HL-60/S4 treated with phorbol 12-myristate 13-acetate at 8.2 ng/mL for 4 days and 3 days (cell line): ENCODE data around the gene B3GNT3.
"Not testable (repeated sequence)": the region's sequence is repeated elsewhere in the genome, so short reads cannot be mapped to it uniquely, and the experiment has no call there.

Experiments
- in situ Hi-C: fragments of 300-500 bp; cut with MboI; formaldehyde crosslinking; loops from 2 replicates; pipeline ENCODE4 v1.15.0; 2022; ENCODE audit warnings: low sequenced_read_pairs

B3GNT3 gene

DNA sequence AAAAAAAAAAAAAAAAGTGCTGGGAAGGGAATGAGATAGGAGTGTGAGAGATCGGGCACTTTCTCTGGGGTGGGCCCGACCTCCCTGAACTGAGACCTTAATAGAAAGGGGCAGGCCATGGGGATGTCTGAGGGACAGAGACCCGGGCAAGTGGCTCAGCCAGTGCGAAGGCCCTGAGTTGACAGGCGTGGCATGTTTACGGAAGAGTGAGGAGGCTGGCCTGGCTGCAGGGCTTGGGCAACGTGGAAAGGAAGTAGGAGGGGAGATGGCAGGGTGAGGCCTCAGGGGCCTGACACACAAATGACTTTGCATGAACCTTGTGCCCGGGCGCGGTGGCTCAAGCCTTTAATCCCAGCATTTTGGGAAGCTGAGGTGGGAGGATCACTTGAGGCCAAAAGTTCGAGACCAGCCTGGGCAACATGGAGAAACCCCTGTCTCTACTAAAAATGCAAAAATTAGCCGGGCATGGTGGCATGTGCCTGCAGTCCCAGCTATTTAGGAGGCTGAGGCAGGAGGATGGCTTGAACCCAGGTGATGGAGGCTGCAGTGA, 29.8 kb upstream of the B3GNT3 start:
- in situ Hi-C loops: no loop called here

DNA sequence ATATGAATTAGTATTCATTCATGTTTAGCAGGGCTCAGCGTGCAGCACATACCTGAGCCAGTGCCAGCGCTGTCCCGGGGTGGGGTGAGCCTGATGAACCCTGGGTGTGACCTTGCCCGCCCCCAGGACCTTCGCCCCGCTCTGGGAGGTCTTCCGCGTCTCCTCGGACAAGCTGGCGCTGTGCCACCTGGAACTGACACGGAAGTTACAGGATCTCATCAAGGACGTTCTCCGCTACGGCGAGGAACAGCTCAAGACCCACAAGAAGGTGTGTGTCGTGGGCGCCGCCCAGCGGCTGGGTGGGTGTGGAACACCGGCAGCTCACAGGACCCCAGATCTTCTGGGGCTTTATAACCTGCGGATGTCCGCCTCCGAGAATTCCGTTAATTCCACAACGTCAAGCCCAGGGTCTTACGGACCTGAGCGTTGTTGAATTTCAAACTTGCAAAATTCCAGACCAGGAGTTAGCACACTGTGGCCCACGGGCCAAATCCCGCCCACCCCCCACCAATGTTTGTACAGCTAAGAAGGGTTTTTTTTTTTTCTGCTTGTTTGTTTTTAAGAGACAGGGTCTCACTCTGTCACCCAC, 28.3 kb upstream of the B3GNT3 start:
- in situ Hi-C loops: no loop called here

GRCh38 chr19:17767559-17767958, 27.4 kb upstream of the B3GNT3 start:
- in situ Hi-C loops: no loop called here

GRCh38 chr19:17770613-17771012, 24.3 kb upstream of the B3GNT3 start:
- in situ Hi-C loops: no loop called here

DNA sequence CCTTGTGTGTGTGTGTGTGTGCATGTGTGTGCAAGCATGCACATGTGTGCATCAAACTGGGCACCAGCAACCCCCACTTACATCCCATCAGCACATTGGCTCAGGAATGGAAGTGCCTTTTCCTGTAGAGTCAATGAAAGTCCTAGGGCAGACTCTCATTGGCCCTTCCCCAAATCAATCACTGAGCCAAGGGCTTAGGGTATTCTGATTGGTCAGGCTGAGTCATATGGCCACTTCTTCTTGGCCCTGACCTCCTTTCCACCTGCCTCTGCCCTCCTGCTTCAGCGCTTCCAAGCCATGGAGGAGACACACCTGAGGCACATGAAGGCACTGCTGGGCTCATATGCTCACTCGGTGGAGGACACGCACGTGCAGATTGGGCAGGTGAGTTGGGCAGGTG, 22.8 kb upstream of the B3GNT3 start:
- in situ Hi-C loops: no loop called here

- in situ Hi-C loops: no loop called here
Observed at GRCh38 chr19:17775245-17775927, 19.6 kb upstream of the B3GNT3 start.

- in situ Hi-C loops: no loop called here
Observed at GRCh38 chr19:17775991-17776803, 18.7 kb upstream of the B3GNT3 start.

GRCh38 chr19:17777840-17778239, 17.1 kb upstream of the B3GNT3 start:
- in situ Hi-C loops: not testable (repeated sequence)

GRCh38 chr19:17778251-17778967, 16.5 kb upstream of the B3GNT3 start:
- in situ Hi-C loops: no loop called here

DNA sequence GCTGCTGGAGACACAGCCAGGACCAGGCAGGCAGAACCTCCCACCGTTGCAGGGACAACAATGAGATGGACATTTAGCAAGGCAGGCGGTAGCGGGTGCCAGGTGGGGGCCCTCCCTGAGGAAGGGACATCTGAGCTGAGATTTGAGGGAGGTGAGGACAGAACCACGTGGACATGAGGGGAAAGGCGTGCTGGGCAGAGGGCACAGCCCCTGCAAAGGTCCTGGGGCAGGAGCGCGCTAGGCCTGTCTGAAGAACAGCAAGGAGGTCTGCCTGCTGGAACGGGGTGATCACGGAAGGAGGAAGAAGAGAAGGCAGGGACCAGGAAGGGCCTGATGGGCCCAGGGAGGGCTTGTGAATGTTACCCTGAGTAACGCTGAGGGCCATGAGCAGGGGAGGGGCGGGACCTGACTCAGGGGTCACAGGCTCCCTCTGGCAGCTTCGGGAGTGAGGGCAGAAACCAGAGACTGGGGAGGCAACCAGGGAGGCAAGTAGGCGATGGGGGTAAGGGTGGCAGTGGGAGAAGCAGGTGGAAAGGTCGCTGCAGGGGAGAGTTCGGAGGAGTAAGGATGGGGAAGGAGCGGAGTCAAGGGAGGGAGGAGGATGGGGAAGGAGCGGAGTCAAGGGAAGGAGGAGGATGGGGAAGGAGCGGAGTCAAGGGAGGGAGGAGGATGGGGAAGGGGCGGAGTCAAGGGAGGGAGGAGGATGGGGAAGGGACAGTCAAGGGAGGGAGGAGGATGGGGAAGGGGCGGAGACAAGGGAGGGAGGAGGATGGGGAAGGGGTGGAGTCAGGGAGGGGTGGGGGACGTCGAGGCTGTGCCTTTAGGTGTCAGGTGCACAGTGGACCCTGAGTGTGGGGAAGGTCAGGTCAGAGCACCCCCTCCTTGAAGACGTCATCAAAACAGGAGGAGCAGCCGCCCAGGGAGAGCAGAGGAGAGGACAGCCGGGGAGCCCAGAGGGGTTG, 15.7 kb upstream of the B3GNT3 start:
- in situ Hi-C loops: no loop called here

DNA sequence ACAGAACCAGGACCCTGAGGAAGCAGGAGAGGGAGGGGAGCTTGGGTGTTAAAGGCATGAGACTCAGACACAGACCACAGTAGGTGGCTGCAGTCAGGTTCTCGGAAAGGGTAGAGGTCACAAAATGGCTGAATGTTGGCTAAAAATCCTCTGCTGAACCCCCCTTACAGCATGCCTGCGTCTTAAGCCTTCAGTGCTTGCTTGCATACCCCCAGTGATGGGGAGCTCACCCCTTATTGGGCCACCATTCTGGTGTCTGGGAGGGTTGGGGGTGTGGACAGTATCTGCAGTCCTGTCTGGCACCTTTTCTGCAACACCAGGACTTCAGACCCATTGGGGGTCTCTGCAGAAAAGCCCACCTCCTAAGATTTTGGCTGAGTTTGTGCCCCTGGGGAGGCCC, 14.2 kb upstream of the B3GNT3 start:
- in situ Hi-C loops: no loop called here

- in situ Hi-C loops: not testable (repeated sequence)
Observed at GRCh38 chr19:17783721-17784120, 11.2 kb upstream of the B3GNT3 start.

GRCh38 chr19:17784201-17785008, 10.5 kb upstream of the B3GNT3 start:
- in situ Hi-C loops: no loop called here

DNA sequence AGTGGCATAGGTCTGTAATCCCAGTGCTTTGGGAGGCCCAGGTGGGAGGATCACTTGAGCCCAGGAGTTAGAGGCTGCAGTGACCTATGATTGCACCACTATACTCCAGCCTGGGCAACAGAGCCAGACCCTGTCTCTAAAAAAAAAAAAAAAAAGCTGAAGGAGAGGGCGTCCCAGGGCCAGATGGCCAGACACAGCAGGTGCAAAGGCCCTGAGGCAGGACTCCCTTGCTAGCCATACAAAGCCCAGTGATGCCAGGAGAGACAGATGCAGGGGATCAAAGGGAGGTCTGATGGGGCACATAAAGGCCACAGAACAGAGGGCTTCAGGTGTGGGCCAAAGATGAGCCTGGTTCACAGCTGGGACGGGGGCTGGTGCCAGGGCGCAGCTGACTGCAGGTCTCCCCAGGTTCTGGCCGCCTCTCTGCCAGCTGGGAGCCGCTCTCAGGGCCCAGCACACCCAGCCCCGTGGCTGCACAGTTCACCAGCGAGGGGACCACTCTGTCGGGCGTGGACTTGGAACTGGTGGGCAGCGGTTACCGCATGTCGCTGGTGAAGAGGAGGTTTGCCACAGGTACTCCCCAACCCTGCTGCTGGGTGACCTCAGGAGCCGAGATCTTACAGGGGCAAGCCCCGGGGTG, 7.5 kb upstream of the B3GNT3 start:
- in situ Hi-C loops: no loop called here

GRCh38 chr19:17788632-17789031, 6.3 kb upstream of the B3GNT3 start:
- in situ Hi-C loops: no loop called here

GRCh38 chr19:17790059-17790780, 4.7 kb upstream of the B3GNT3 start:
- in situ Hi-C loops: no loop called here

DNA sequence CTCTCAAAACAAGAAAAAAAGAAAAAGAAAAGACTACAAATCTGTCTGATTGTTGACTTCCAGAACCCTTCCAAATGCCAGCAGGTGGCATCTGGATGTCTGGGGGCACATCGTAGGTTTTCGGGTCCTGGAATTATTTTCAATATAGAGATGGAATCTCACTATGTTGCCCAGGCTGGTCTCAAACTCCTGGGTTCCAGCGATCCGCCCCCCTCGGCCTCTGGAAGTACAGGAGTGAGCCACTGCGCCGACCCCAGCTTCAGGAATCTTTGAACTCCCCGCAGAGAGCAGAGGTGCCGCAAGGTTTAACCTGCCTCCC, 567 bp upstream of the B3GNT3 start:
- in situ Hi-C loops: no loop called here

DNA sequence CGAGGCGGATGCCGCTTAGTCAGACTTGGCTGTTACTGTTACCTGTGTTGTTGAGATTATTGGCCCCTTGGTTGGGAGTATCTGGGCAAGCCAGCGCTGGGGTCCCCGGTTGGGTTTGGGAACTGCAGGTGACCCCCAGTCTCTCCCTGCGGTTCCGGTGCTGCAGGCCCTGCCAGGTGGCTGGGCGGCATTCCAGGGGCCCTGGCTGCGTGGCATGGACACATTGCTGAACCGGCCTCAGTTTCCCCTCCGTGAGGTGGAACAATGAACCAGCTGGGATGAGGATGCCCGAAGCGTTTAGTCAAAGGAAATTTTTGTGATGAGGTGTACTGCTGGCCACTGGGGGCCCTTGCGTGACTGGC, 538 bp downstream of the B3GNT3 start:
- in situ Hi-C loops: no loop called here
